Type B pancreatic cell (in vitro differentiated cells): ENCODE data around the gene LIN28A. TPM values are rescaled to one million over a fixed set of nuclear protein-coding genes. Genes with fewer than 3 reads are reported as not detected.

Experiments used
- DNase-seq: peaks from one replicate; pipeline ENCODE4 v3.0.0; 2021; ENCODE audit warnings: mixed read lengths; ENCODE audit not compliant: unreplicated experiment; ENCODE audit errors: extremely low spot score
- H3K27ac Mint-ChIP-seq: 2 replicates; pipeline ENCODE4 v1.8.0; 2021; ENCODE audit warnings: mild to moderate bottlenecking, mixed read lengths
- H3K27me3 Mint-ChIP-seq: 2 replicates; pipeline ENCODE4 v1.8.0; 2021; ENCODE audit warnings: mixed read lengths
- H3K36me3 Mint-ChIP-seq: 2 replicates; pipeline ENCODE4 v1.8.0; 2021; ENCODE audit warnings: mixed read lengths
- H3K4me1 Mint-ChIP-seq: one replicate; pipeline ENCODE4 v1.8.0; 2021; ENCODE audit warnings: mixed read lengths; ENCODE audit not compliant: unreplicated experiment
- H3K4me3 Mint-ChIP-seq: 2 replicates; pipeline ENCODE4 v1.8.0; 2021; ENCODE audit warnings: mild to moderate bottlenecking, mixed read lengths
- H3K9me3 Mint-ChIP-seq: 2 replicates; pipeline ENCODE4 v1.8.0; 2021; ENCODE audit warnings: mixed read lengths
- total RNA-seq: library from RNA; stranded (reverse); gene quantifications from 2 replicates; pipeline ENCODE4 v1.2.1, GENCODE V29; 2021; ENCODE audit warnings: low replicate concordance
- TF ChIP-seq, protein P1 (sequence below): fragments of 200-600 bp; sonication (generic); conservative IDR thresholded peaks from 2 replicates; pipeline ENCODE4 v1.5.0; 2021; ENCODE audit warnings: antibody characterized with exemption, mild to moderate bottlenecking

The LIN28A gene
- total RNA-seq, 1 donor from 2014 or later: 26.2 TPM

DNA sequence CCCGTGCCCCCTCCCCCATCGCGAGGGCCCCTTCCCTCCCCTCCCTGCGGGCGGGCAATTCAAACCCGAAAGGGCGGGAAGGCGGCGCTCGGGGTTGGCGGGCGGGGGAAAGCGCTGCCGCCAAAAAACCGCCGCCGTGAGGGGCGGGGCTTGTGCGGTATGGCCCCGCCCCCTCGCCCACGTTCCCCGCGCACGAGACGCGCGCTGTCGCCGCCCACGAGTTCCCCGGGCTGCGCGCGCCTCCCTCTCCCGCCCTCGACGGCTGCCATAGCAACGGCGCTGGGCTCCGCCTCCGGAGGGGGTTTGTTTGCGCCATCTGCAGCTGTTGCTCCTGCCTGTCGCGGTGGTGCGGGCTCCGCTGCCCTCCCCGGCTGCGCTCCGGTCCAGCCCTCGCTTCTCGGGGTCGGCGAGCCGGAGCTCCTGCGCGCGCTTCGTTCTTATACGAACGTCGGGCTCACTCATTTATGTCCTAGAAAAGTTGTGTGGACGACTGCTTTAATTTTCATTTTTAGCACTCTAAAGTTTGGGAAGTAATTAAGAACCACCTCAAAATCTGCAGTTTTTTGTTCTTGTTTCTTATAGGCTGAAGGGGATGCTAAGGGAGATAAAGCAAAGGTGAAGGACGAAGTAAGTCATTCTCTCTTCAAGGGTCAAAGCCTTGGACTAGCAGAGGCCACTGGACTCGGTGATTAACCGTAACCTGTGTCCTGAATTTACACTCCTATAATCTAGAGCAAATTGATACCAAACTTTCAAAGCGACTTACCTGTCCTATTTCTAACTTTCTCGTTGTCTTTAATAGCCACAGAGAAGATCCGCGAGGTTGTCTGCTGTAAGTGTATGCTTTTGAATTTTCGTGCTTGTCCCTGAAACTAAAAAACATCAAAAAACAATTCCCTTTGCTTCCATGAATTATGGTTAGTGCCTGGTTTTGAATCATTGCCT lies 62.6 kb downstream of the LIN28A start:
- Mint-ChIP-seq H3K4me3 (peak overlapping the region; percentile 92), H3K27ac (peak overlapping the region; percentile 73), H3K4me1 (peaks cover 47% of the 10 kb centered on the region), H3K9me3 (no peaks in the 10 kb centered on the region), H3K27me3 (no peaks in the 10 kb centered on the region), H3K36me3 (peaks cover 37% of the 10 kb centered on the region)
- TF ChIP-seq, protein P1, sequence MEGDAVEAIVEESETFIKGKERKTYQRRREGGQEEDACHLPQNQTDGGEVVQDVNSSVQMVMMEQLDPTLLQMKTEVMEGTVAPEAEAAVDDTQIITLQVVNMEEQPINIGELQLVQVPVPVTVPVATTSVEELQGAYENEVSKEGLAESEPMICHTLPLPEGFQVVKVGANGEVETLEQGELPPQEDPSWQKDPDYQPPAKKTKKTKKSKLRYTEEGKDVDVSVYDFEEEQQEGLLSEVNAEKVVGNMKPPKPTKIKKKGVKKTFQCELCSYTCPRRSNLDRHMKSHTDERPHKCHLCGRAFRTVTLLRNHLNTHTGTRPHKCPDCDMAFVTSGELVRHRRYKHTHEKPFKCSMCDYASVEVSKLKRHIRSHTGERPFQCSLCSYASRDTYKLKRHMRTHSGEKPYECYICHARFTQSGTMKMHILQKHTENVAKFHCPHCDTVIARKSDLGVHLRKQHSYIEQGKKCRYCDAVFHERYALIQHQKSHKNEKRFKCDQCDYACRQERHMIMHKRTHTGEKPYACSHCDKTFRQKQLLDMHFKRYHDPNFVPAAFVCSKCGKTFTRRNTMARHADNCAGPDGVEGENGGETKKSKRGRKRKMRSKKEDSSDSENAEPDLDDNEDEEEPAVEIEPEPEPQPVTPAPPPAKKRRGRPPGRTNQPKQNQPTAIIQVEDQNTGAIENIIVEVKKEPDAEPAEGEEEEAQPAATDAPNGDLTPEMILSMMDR: no peak
- peak; percentile 96 for DNase-seq

DNA sequence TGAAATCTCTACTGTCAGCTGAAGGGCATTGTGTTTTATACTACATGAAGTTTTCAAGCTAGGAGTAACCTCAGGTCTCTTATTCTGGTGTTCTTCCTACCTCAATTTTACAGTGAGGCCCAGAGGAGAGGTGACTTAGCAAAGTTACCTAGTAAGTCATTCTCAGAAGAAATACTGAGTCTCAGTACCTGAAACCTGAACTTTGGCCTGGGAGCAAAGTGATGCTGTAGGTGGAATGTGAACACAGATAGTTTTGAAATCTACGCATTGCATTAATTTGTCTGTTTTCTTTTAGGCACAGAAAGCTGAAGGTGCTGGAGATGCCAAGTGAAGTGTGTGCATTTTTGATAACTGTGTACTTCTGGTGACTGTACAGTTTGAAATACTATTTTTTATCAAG lies 64.2 kb downstream of the LIN28A start:
- Mint-ChIP-seq H3K4me1 (peaks cover 36% of the 10 kb centered on the region), H3K9me3 (no peaks in the 10 kb centered on the region), H3K4me3 (peak overlapping the region; percentile 92), H3K36me3 (peaks cover 41% of the 10 kb centered on the region), H3K27ac (peak overlapping the region; percentile 16), H3K27me3 (no peaks in the 10 kb centered on the region)
- DNase-seq: no peak
- TF ChIP-seq, protein P1: no peak

DNA sequence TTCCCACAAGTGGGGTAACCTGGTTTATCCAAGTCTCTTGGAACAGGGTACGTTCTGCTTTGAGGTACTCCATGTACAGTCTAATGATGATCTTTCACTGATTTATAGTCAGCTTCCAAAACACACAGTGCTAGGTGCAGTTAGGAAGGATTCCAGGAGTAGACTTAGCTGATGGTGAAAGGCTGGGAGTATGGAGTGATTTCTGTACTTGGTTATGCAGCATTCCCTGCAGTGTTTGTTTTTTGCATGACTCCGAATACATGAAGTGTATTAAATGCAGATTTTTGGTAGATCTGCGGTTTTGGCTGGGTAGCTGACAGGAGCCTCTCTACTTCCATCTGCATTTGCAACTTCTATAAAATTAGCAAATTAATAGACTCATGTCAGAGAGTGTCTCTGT lies 65.4 kb downstream of the LIN28A start:
- Mint-ChIP-seq H3K9me3 (no peaks in the 10 kb centered on the region), H3K4me3 (peak overlapping the region; percentile 36), H3K36me3 (peaks cover 36% of the 10 kb centered on the region), H3K27me3 (no peaks in the 10 kb centered on the region), H3K27ac (peak overlapping the region; percentile 47), H3K4me1 (peaks cover 25% of the 10 kb centered on the region)
- TF ChIP-seq, protein P1: no peak
- no peak for DNase-seq

DNA sequence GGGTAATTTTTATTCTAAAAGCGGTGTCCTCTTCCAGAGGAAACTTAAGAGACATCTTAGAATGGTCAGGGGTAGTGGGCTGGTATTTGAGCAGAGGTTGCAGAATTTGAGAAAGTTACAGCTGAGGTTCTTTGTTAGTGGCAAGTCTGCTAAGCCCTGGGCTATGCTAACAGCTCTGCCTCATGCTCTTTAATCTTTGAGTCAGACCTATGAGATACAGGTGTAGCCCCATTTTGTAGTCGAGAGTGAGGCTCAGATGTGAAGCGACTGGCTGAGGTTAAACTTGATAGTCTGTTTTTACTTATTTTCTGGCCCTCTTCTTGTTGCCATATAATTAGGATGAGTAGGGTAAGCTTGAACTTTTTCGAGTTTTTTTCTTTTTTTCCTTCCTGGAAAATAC lies 66.3 kb downstream of the LIN28A start:
- Mint-ChIP-seq H3K9me3 (no peaks in the 10 kb centered on the region), H3K27me3 (no peaks in the 10 kb centered on the region)

DNA sequence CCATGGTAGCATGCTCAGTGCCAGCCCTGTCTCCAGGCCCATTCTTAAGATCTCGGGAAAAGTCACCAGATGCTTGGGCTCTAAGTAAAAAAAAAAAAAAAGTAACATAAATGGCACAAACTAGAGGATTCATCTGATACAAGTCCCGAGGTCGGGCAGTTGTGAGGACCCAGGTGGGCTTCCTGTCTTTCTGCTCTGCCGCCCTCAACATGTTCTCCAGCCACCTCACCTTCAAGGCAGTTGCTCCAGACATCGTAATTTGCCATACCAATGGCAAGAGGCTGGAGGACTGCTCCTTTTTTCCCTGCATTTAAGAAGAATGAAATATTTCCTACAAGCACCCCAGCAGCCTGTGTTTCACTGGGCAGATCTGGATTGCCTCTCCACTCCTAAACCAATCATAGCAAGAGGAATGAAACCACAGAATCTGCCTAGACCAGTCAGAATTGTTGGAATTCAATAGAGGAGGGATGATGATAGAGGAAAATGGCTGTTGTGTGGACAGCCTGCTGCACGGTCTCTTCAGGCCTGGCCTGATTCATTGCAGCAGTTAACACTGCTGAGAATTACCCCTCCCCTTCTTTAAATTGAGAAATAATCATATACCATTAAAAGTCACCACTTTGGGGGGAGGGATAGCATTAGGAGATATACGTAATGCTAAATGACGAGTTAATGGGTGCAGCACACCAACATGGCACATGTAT lies 67.0 kb downstream of the LIN28A start:
- TF ChIP-seq, protein P1: no peak
- peak overlapping the region; percentile 61 for H3K27ac Mint-ChIP-seq
- H3K4me3 Mint-ChIP-seq: peak overlapping the region; percentile 65
- no peaks in the 10 kb centered on the region for H3K9me3 Mint-ChIP-seq
- no peak for DNase-seq
- H3K36me3 Mint-ChIP-seq: peaks cover 36% of the 10 kb centered on the region
- peaks cover 21% of the 10 kb centered on the region for H3K4me1 Mint-ChIP-seq
- H3K27me3 Mint-ChIP-seq: no peaks in the 10 kb centered on the region

More for the DNA sequence above, 66.3 kb downstream of the LIN28A start:
- DNase-seq: no peak
- Mint-ChIP-seq H3K36me3 (peaks cover 36% of the 10 kb centered on the region), H3K4me1 (peaks cover 21% of the 10 kb centered on the region), H3K27ac (peak overlapping the region; percentile 61), H3K4me3 (peak overlapping the region; percentile 22)
- TF ChIP-seq, protein P1: no peak
